Measurements from ENCODE around the gene GMDS. TPM values are rescaled to one million over a fixed set of nuclear protein-coding genes. Genes with fewer than 3 reads are reported as not detected.

GMDS gene
- total and polyA plus RNA-seq, 2 experiments from 2014 or later = 30.1 to 36.5 TPM

DNA sequence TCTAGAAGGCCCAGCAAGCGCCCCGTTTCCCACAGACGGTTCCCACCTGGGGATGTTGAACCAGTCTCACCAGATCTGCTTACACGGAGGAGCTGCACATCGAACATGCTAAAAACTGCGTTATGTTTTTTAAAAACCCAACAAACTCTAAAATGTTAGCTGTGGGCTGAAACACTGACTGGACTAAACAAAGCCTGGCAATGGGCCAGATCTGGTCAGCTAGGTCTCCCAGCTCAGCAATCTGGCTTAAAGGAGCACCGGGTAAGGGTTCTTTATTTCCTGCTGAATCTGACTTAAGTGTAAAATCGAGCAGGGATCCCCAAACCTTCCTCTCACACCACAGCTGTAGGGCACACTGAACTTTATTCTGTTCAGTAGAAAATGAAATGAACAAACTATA lies 478.8 kb downstream of the GMDS start (continued):
- TF ChIP-seq, protein P1, sequence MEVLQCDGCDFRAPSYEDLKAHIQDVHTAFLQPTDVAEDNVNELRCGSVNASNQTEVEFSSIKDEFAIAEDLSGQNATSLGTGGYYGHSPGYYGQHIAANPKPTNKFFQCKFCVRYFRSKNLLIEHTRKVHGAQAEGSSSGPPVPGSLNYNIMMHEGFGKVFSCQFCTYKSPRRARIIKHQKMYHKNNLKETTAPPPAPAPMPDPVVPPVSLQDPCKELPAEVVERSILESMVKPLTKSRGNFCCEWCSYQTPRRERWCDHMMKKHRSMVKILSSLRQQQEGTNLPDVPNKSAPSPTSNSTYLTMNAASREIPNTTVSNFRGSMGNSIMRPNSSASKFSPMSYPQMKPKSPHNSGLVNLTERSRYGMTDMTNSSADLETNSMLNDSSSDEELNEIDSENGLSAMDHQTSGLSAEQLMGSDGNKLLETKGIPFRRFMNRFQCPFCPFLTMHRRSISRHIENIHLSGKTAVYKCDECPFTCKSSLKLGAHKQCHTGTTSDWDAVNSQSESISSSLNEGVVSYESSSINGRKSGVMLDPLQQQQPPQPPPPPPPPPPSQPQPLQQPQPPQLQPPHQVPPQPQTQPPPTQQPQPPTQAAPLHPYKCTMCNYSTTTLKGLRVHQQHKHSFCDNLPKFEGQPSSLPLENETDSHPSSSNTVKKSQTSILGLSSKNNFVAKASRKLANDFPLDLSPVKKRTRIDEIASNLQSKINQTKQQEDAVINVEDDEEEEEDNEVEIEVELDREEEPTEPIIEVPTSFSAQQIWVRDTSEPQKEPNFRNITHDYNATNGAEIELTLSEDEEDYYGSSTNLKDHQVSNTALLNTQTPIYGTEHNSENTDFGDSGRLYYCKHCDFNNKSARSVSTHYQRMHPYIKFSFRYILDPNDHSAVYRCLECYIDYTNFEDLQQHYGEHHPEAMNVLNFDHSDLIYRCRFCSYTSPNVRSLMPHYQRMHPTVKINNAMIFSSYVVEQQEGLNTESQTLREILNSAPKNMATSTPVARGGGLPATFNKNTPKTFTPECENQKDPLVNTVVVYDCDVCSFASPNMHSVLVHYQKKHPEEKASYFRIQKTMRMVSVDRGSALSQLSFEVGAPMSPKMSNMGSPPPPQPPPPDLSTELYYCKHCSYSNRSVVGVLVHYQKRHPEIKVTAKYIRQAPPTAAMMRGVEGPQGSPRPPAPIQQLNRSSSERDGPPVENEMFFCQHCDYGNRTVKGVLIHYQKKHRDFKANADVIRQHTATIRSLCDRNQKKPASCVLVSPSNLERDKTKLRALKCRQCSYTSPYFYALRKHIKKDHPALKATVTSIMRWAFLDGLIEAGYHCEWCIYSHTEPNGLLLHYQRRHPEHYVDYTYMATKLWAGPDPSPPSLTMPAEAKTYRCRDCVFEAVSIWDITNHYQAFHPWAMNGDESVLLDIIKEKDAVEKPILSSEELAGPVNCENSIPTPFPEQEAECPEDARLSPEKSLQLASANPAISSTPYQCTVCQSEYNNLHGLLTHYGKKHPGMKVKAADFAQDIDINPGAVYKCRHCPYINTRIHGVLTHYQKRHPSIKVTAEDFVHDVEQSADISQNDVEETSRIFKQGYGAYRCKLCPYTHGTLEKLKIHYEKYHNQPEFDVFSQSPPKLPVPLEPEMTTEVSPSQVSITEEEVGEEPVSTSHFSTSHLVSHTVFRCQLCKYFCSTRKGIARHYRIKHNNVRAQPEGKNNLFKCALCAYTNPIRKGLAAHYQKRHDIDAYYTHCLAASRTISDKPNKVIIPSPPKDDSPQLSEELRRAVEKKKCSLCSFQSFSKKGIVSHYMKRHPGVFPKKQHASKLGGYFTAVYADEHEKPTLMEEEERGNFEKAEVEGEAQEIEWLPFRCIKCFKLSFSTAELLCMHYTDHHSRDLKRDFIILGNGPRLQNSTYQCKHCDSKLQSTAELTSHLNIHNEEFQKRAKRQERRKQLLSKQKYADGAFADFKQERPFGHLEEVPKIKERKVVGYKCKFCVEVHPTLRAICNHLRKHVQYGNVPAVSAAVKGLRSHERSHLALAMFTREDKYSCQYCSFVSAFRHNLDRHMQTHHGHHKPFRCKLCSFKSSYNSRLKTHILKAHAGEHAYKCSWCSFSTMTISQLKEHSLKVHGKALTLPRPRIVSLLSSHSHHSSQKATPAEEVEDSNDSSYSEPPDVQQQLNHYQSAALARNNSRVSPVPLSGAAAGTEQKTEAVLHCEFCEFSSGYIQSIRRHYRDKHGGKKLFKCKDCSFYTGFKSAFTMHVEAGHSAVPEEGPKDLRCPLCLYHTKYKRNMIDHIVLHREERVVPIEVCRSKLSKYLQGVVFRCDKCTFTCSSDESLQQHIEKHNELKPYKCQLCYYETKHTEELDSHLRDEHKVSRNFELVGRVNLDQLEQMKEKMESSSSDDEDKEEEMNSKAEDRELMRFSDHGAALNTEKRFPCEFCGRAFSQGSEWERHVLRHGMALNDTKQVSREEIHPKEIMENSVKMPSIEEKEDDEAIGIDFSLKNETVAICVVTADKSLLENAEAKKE (CRISPR knock-in tag; IDR thresholded peaks at IDR 0.05) = no peak
- no peak for TF ChIP-seq NANOG (IDR thresholded peaks at IDR 0.05; ENCODE audit: borderline replicate concordance)
- no peak for TF ChIP-seq REST (IDR thresholded peaks at IDR 0.05; ENCODE audit: unreplicated experiment)
- no peak for TF ChIP-seq ETS1 (IDR thresholded peaks at IDR 0.05)
- no peak for TF ChIP-seq POLR2AphosphoS5 (IDR thresholded peaks at IDR 0.05; ENCODE audit: low read depth)
- TF ChIP-seq ZNF331 (CRISPR knock-in tag; IDR thresholded peaks at IDR 0.05; ENCODE audit: low read depth) = no peak
- TF ChIP-seq JUNB (IDR thresholded peaks at IDR 0.05; ENCODE audit: unreplicated experiment) = no peak
- no peak for TF ChIP-seq CREB1 (CRISPR knock-in tag; IDR thresholded peaks at IDR 0.05; ENCODE audit: low read depth)
- no peak for TF ChIP-seq EZH2 (IDR thresholded peaks at IDR 0.05; ENCODE audit: low read depth, unreplicated experiment)
- no peak for TF ChIP-seq ZNF114 (CRISPR knock-in tag; IDR thresholded peaks at IDR 0.05)
- no peak for TF ChIP-seq CTCF (conservative IDR thresholded peaks at IDR 0.05; ENCODE audit: low read depth in 2 of 2)
